HS-5 (cell line): ENCODE results near the gene PTPN9.
"Not testable (repeated sequence)": the region's sequence is repeated elsewhere in the genome, so short reads cannot be mapped to it uniquely, and the experiment has no call there.

Experiments
- DNase-seq: peaks from one replicate; pipeline ENCODE4 v3.0.0-alpha.2; 2012; ENCODE audit warnings: low read depth

PTPN9 gene

DNA sequence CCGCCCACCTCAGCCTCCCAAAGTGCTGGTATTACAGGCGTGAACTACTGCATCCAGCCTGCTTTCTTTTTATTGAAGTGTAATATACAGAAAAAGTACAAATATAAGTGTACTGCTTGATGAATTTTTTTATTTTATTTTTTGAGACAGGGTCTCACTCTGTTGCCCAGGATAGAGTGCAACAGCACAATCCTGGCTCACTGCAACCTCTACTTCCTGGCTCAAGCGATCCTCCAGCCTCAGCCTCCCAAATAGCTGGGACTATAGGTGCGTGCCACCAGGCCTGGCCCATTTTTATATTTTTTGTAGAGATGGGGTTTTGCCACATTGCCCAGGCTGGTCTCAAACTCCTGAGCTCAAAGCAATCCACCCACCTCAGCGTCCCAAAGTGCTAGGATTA lies 3.8 kb upstream of the PTPN9 start:
- not testable (repeated sequence) for DNase-seq

DNA sequence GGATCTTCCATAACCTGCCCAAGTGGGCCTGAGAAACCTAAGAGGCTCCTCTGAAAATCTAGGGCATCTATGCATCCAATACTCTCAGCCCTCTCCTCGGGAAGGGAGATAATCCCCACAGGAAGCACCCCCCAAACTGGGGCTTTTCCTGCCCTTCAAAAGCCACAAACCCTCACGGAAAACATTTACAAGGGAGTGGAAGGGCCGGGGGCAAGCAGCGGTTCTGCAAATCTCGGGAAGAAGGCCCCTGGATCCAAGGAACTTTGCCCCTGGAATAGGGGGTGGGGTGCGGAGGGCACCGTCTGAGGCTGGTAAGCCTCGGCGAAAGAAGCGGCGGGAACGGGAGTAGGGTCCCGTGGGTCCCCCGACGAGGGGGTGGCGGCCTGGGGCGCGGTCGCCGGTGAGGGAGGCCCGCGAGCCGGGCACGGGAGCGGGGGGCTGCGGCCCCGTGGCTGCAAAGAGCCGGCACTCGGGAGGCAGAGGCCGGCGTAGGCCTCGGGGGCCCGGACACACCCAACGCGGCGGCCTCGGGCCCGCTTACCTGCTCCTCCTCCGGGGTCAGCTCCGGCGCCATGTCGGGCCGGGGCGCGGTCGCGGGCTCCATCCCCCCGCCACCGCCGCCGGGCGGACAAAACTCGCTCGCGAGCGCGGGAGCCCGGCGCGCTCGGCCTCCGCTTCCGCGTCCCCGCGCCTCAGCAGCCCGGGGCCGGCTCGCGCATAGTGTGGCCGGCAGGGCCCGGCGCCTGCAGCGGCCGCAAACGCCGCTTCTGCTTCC lies 755 bp downstream of the PTPN9 start:
- DNase-seq = no peak

DNA sequence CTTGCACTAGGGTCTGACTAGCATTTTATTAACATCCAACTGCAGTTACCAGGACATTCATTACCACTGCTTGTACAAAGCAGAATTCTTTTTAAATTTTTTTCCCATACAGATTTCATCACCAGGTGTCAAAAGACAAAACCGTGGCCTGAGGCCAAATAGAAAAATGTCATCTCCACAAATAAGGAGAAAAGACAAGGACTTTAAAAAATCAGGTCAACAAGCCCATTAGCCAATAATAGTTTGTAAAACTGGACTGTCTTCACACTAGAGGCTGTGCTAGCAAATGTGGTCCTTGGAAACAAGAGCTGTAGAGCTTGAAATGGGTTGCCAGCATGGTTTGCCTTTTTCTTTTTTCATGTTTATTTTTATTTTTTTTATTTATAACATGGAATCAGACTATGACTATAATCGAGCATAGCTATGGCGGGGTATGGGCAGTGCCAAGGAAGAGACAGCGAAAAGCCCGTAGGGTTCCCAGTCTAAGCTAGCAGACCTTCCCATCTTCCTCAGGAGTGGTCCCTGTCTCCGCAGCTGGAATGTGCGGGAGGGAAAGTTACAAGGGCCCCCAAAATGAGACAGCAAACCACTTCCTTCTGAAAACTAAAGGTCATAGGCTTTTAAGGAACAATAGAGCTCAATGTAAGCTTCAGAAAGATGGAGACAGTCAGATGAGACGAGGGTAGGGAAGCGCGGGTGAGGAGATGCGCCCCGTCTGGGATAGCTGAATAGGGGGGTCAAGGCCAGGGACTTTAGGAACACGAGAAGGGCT lies 1.5 kb downstream of the PTPN9 start:
- DNase-seq = no peak

DNA sequence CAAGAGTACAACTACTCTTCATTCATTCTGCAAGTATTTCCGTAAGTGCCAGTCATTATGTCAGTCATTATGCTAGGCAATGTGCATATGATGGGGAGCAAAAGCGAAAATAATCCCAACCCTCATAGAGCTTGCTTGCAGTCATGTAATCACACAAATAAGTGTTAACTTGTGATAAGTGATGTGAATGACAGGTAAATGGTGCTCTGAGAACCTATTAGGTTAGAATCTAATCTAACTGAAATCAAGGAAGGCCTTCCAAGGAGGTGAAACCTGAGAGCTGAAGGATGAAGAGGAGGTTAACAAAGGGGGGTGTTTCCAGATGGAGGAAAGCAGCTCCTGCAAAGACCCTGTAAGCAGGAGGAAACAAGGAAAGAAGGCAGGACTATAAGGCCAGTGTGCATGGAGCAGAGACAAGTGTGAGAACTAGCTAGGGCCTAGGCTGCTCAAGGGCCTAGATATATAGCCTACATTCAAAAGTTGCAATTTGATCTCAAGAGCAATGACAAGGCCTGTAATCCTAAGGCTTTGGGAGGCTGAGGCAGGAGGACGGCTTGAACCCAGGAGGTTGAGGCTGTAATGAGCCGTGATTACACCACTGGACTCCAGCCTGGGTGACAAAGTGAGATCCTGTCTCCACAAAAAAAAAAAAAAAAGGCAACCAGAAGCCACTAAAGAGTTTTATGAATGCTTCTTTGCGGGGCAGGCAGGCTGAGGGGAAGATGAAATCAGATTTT lies 5.3 kb downstream of the PTPN9 start:
- no peak for DNase-seq

DNA sequence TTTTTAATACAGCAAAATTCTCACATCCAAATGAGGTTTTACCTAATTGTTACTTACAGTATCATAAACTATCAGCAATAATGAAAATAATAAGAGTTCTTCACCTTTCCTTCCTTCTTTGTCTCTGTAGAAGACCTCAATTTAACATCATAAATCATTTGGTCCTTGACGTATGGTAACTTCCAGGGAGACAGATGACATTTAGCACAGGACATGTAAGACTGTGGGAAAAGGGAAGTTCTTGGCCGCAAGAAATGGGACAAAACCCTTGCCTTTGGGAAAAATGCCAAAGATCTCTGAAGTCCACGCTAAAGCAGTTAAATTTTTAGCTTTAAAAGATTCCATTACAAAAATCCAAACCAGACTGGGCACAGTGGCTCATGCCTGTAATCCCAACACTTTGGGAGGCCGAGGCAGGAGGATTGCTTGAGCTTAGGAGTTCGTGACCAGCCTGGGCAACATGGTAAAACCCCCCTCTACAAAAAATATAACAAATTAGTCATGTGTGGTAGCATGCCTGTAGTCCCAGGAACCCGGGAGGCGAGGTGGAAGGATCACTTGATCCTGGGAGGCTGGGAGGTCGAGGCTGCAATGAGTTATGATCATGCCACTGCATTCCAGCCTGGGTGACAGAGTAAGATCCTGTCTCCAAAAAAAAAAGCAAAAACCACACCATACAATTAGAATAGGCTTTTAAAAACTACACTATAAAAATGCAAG lies 8.8 kb downstream of the PTPN9 start:
- DNase-seq = no peak

DNA sequence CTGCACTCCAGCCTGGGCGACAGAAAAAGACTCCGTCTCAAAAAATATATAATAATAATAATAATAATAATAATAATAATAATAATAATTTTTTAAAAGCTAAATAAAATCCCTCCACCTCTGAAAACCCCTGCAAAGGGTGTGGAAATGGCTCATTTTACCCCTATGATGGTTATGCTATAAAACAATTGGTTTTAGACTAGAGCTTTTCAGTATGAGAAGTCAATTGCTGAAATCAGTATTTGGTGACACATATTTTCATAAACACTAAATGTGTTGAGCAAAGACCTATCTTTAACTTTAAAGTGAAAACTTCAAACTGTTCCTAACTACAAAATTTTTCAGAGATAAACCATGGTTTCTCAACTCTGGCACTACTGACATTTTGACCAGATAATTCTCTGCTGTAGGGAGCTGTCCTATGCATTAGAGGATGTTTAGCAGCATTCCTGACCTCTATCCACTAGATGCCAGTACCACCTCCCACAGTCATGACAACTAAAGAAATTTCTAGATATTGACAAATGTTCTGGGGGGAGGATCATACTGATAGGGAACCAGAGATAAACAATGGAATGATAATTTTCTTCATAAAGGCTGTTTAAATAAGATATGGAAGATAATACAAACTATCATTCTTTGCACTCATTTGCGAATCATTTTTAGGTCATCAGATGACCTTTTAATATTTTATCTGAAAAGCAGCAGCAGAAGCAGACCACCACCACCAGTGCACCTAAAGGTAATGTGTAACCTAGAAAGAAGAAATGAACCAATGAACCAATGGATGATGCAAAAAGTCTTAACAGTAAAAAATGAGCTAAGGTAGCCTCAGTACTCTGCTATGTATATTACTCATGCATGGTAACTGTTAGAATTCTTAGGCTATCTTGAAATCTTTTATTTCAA lies 13.8 kb downstream of the PTPN9 start:
- no peak for DNase-seq

DNA sequence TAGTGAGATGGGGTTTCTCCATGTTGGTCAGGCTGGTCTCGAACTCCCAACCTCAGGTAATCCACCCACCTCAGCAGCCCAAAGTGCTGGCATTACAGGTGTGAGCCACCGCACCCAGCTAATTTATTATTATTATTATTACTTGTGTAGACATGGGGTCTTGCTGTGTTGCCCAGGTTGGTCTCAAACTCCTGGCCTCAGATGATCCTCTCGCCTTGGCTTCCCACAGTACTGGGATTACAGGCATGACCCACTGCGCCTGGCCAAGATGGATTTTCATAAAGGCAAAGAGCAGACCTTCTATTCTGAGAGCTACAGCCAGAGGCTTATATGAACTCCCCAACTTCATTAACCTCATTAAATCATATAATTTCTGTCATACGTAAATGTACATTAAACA lies 17.2 kb downstream of the PTPN9 start:
- no peak for DNase-seq

DNA sequence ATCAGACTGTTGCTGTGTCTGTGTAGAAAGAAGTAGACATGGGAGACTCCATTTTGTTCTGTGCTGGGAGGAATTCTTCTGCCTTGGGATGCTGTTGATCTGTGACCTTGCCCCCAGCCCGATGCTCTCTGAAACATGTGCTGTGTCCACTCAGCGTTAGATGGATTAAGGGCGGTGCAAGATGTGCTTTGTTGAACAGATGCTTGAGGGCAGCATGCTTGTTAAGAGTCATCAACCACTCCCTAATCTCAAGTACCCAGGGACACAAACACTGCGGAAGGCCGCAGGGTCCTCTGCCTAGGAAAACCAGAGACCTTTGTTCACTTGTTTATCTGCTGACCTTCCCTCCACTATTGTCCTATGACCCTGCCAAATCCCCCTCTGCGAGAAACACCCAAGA lies 19.8 kb downstream of the PTPN9 start:
- not testable (repeated sequence) for DNase-seq

DNA sequence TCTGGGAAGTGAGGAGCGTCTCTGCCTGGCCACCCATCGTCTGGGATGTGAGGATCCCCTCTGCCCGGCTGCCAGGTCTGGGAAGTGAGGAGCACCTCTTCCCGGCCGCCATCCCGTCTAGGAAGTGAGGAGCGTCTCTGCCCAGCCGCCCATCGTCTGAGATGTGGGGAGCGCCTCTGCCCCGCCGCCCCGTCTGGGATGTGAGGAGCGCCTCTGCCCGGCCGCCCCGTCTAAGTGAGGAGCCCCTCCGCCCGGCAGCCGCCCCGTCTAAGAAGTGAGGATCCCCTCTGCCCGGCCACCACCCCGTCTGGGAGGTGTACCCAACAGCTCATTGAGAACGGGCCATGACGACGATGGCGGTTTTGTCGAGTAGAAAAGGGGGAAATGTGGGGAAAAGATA lies 20.2 kb downstream of the PTPN9 start:
- DNase-seq = not testable (repeated sequence)

DNA sequence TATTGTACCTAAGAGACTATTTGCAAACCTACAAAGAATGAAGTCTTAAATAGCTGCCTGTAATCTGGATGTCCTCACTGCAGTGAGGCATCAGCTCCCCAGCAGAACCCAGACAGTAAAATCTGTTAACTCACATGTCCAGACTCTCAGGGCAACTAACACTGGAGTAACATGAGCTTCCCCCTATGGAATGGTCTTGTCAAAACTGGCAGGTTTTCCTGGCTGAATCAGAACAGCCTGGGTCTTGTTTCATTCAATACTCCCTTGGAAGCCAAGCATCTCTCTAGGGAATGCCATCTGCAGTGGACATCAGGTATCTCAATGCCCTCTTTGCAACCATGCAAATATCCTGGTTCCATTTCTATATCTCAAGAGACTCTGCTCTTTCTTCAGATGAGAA lies 24.4 kb downstream of the PTPN9 start:
- DNase-seq = no peak

DNA sequence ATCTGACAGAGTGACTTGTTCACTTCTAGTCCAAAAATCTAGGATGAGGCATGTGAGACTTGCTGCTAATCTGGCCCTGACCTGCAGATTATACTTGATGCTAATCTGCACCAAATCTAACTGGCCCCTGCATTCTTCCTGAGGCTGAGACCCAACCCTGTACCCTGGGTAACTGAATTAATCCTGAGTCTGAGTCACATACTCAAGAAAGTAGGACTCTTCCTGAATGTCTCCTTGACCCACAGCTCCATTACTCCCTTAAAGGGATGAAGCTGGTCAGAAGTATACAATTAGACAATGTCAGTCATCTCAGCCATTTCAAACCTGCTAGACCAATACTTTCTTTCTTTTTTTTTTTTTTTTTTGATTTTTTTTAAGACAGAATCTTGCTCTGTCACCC lies 25.5 kb downstream of the PTPN9 start:
- DNase-seq = no peak

DNA sequence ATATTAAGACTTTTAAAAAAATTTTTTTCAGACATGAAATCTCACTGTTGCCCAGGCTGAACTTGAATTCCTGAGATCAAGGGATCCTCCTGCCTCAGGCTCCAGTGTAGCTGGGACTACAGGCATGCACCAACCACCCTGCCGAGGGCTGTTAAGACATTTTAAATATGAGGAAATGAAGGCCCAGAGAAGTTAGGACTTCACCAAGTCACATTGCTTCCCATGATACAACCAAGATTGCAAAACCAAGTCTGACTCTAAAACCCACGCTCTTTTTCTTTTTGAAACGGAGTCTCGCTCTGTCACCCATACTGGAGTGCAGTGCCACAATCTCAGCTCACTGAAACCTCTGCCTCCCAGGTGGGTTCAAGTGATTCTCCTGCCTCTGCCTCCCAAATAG lies 28.0 kb downstream of the PTPN9 start:
- no peak for DNase-seq

DNA sequence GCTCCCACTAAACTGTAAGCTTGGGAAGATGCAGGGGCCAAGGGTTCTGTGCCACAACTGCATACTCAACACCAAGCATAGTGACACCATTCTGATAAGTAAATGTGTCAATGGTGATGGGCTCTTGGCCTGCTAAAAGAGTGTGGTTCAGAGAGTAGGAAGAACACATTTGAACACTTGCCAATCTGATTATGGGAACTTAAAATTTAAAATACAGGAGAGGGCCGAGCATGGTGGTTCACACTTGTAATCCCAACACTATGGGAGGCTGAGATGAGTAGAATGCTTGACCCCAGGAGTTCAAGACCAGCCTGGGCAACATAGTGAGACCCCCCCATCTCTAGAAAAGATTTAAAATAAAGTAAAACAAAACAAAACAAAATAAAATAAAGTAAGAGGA lies 34.1 kb downstream of the PTPN9 start:
- no peak for DNase-seq

DNA sequence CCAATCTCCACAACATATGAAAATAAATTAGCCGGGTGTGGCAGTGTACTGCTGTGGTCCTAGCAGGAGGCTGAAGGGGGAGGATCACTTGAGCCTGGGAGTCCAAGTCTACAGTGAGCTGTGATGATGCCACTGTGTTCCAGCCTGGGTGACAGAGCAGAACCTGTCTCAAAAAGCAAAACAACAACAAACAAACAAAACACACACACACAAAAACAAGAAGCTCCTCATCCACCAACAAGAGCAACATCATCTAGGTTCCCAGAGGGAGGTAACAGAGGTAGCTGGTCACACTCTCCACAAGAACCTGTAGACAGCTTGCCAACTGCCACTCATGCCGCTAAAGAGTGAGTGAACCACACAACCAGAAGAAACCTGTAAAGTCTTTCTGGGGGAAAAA lies 34.8 kb downstream of the PTPN9 start:
- DNase-seq = no peak

DNA sequence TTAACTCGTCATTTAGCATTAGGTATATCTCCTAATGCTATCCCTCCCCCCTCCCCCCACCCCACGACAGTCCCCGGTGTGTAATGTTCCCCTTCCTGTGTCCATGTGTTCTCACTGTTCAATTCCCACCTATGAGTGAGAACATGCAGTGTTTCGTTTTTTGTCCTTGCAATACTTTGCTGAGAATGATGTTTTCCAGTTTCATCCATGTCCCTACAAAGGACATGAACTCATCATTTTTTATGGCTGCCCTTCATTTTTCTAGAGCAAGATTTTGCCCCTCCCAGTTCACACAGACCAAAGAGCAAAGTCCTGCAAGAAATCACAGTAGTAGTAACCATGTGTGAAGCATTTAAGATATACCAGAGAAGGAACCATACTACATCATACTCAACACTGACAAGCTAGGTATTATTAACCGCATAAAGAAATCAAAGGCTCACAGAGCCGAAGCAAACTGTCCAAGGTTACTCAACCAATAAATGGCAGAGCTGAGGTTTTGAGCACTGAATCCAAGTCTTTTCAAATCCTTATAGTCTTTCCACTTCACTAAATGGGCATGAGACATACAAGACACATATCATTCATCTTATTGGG lies 36.1 kb downstream of the PTPN9 start:
- DNase-seq = not testable (repeated sequence)

DNA sequence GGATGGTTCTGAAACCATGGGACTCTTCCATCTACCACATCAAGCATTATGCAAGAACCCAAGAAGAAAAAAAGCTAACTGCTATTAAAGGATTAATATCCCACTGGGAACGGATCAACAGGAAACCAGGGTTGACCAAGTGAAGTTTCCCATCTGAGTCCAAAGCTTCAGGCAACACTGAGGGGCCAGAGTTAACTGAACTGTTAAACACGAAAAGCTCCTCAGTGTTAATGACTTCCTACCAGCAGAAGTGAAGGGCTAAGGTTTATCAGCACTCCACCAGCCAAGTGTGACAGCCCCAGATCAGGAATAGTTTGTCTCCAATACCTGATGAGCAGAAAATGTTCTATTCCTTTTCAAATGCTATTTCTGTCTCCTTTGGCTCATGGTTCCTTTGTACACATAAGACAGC lies 36.7 kb downstream of the PTPN9 start:
- no peak for DNase-seq

DNA sequence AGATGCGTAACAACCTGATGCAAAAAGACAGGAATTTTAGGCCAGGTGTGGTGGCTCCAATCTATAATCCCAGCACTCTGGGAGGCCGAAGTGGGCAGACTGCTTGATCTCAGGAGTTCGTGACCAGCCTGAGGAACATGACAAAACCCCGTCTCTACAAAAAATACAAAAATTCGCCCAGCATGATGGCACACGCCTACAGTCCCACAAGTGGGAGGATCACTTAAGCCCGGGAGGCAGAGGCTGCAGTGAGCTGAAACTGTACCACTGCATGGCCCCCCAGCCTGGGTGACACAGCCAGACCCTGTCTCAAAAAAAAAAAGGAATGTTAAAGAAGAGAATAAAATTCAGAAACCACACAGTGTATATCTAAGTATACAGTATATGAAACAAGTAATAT lies 40.7 kb downstream of the PTPN9 start:
- no peak for DNase-seq

DNA sequence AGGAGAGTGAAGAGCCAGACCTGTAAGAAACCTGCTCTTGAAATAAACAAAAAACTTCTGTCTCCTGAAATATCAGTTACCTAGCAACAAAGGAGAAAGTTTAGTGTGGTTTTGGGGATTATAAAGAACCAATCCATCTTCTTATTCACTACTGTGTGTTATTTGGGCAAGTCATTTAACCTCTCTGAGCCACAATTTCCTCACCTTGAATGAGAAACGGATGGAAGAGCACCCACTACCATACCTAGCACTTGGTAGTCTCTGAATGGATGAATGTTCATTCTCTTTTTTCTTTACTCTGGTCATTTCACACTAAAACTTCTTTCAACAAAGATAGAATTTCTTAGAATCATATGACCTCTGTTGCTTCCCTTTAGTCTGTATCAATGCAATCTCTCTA lies 45.2 kb downstream of the PTPN9 start:
- DNase-seq = no peak

DNA sequence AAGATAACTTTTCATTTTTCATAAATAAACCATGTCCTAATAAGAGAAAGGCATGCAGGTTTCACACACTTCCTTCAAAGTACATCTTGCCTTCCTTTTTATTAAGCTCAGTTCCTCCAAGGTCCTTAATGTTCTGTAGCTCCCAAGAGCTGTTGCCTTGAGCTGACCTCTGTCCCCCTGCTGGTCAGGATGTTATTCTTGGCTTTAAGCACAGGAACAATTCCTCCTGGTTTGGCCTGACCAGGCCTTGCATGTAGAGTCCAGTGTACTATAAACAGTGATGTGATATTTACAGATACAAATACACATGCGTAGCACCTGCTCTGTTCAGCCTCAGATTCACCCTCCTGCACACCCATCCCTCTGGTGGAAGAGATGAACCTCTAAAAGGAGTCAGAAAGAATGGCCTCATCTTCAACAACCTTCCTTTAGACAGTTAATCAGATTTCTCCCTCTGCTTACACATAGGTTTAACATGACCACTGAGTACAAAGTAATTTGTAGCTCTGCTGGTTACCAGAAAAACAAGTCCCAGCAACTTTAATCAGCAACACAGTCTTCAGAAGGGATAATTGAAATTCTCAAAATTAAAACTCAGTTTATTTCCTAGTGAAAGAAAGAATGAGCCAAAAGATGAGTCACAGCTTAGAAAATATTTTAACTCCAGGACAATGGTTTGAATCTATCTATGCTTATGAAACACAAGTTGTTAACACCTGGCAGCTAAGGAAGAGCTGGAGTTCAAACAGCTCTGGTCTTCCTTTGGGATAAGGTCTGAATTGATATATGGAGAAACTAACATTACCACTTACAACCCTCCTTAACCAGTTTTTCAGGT lies 46.5 kb downstream of the PTPN9 start:
- no peak for DNase-seq

DNA sequence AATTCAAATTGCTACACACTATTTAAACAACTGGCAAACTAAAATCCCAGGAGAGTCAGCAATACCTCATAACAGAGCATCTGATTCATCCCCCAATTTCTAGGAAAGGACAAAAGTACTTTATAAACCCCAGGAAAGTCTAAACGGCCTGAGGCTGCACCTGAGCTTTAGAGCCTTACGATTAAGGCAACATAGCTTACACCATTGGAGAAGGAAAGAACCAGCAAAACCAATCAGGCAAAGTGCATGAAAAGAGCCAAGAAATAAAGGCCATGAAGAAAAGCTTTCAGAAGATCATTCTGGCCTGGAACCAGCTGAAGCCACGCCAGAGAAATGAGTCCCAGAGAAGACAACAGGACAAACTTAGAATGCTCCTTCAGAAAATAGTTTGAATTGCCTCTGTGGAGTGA lies 48.1 kb downstream of the PTPN9 start:
- no peak for DNase-seq
